Measurements from ENCODE around the gene CDCA7. TPM values are rescaled to one million over a fixed set of nuclear protein-coding genes. Genes with fewer than 3 reads are reported as not detected.

CDCA7 gene
- total and polyA plus RNA-seq, 12 donors, result 0.33 to 1.8 (median 1.0) TPM

GRCh38 chr2:173339807-173340206, 14.9 kb upstream of the CDCA7 start:
- Histone ChIP-seq H3K4me1 (no peaks in the 10 kb centered on the region), H3K27me3 (no peaks in the 10 kb centered on the region), H3K36me3 (no peaks in the 10 kb centered on the region), H3K9me3 (peaks cover 0 to 7% (median 0%) of the 10 kb centered on the region in 11 donors), H3K27ac (no peak overlapping the region), H3K4me3 (no peak overlapping the region)
- no peak for TF ChIP-seq CTCF (IDR thresholded peaks at IDR 0.05)
- ATAC-seq, result no peak
- DNase-seq, result no peak
- WGBS, 2 donors, result 95 to 96% methylated on average over 8 of the region's 8 CpGs
- intact Hi-C loops (cut with DNase I), result no loop called here

- intact Hi-C loops (cut with DNase I), result no loop called here
- H3K36me3 ChIP-seq, result no peaks in the 10 kb centered on the region
- H3K27ac ChIP-seq, result no peak overlapping the region
- WGBS, 2 donors, result 86 to 90% methylated on average over 2 of the region's 2 CpGs
- no peak overlapping the region for H3K4me3 ChIP-seq
- H3K4me1 ChIP-seq, result no peaks in the 10 kb centered on the region
- DNase-seq (no peak), ATAC-seq (no peak)
- H3K9me3 ChIP-seq, result peaks cover 0 to 30% (median 16%) of the 10 kb centered on the region in 11 donors
- peaks cover 0 to 10% (median 0%) of the 10 kb centered on the region in 7 donors for H3K27me3 ChIP-seq
- no peak for TF ChIP-seq CTCF (IDR thresholded peaks at IDR 0.05)
These were observed 10.8 kb upstream of the CDCA7 start for GRCh38 chr2:173343921-173344320.

- no peaks in the 10 kb centered on the region for H3K36me3 ChIP-seq
- H3K27ac ChIP-seq, result no peak overlapping the region
- peaks cover 0 to 30% (median 16%) of the 10 kb centered on the region in 11 donors for H3K9me3 ChIP-seq
- DNase-seq, result no peak
- H3K4me1 ChIP-seq, result no peaks in the 10 kb centered on the region
- no peak overlapping the region for H3K4me3 ChIP-seq
- H3K27me3 ChIP-seq, result peaks cover 0 to 22% (median 2%) of the 10 kb centered on the region in 7 donors
- intact Hi-C loops (cut with DNase I), result loop anchor here in 1 of 10 donors (5.0 kb wide), 1 partner anchor 94 kb away; no protein-coding TSS in a partner anchor
- WGBS, 2 donors, result 82 to 94% methylated on average over 6 of the region's 6 CpGs
- no peak for TF ChIP-seq CTCF (IDR thresholded peaks at IDR 0.05)
- ATAC-seq, result no peak
These were observed 8.6 kb upstream of the CDCA7 start for GRCh38 chr2:173346035-173346434.

- ATAC-seq (no peak), DNase-seq (no peak)
- TF ChIP-seq CTCF (IDR thresholded peaks at IDR 0.05), result no peak
- Histone ChIP-seq H3K36me3 (no peaks in the 10 kb centered on the region), H3K4me3 (no peak overlapping the region), H3K4me1 (no peaks in the 10 kb centered on the region), H3K27ac (no peak overlapping the region), H3K9me3 (peaks cover 0 to 30% (median 16%) of the 10 kb centered on the region in 11 donors), H3K27me3 (peaks cover 0 to 37% (median 15%) of the 10 kb centered on the region in 7 donors)
- intact Hi-C loops (cut with DNase I), result loop anchor here in 1 of 10 donors (5.0 kb wide), 1 partner anchor 95 kb away; no protein-coding TSS in a partner anchor
- 84 to 86% methylated on average over 8 of the region's 8 CpGs for WGBS, 2 donors
These were observed 7.1 kb upstream of the CDCA7 start for GRCh38 chr2:173347305-173348168.
